Measurements from ENCODE around the gene CCDC137. TPM values are rescaled to one million over a fixed set of nuclear protein-coding genes. Genes with fewer than 3 reads are reported as not detected.
A peak's percentile ranks its signal among the peaks of the same experiment; 100 is the strongest.

CCDC137 gene
- total and polyA plus RNA-seq, 2 of the 13 experiments (the other 11 are each of a cell fraction or from before 2014, with no cell fraction given): 14.6 to 39.1 TPM

DNA sequence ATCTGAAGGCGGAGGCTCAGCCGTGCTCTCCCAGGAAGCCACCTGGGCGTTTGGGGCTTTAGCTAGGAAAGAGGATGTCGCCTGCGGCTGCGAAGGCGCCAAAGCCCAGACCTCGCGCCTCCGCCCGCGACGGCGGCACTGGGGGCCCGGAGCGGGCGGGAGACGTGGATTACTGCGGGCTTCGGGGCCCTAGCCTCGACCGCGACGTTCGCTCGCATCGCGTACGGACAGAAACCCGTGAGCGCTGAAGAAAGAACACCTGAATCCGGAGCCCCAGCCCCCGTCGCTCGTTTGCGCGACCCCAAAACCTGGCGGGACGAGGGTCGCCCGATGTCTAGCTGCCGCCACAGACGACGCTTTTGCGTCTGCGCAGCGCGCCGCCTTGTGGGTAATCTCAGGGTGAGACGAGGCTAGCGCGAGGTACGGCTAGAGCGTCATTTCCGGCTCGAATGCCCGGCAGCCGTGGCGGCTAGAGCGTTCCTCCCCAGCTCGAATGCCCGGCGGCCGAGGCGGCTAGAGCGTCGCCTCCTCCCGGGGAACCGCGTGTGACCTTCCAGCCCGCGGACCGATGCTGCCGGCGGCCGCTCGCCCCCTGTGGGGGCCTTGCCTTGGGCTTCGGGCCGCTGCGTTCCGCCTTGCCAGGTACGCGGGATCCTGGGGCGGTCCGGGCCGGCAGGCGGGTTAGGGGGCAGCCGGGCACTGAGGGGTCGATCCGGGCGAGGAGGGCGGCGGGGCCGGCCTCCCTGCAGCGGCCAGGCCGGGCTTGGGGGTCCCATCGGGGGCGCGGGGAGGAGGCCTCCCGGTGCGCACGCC, 36.6 kb downstream of the CCDC137 start, which contains the start of gene MRPL12 (continued):
- TF ChIP-seq, protein P1, sequence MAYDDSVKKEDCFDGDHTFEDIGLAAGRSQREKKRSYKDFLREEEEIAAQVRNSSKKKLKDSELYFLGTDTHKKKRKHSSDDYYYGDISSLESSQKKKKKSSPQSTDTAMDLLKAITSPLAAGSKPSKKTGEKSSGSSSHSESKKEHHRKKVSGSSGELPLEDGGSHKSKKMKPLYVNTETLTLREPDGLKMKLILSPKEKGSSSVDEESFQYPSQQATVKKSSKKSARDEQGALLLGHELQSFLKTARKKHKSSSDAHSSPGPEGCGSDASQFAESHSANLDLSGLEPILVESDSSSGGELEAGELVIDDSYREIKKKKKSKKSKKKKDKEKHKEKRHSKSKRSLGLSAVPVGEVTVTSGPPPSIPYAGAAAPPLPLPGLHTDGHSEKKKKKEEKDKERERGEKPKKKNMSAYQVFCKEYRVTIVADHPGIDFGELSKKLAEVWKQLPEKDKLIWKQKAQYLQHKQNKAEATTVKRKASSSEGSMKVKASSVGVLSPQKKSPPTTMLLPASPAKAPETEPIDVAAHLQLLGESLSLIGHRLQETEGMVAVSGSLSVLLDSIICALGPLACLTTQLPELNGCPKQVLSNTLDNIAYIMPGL (CRISPR knock-in tag; IDR thresholded peaks at IDR 0.05; ENCODE audit: borderline replicate concordance in 1 of 2, low read depth in 1 of 2): peak; percentile 85 to 95; a peak in 3 of 4 replicates
- TF ChIP-seq ZNF121 (CRISPR knock-in tag; IDR thresholded peaks at IDR 0.05) (no peak), MAFF (IDR thresholded peaks at IDR 0.05; ENCODE audit: low read depth, low read length) (no peak), MAFK (conservative IDR thresholded peaks at IDR 0.05 in 1 of 2, IDR thresholded peaks at IDR 0.05 in 1 of 2; ENCODE audit: low read length in 2 of 2) (no peak), SNRNP70 (IDR thresholded peaks at IDR 0.05; ENCODE audit: low read depth, low read length) (no peak), BORCS8-MEF2B (CRISPR knock-in tag; IDR thresholded peaks at IDR 0.05) (peak; percentile 94), ELF4 (CRISPR knock-in tag; IDR thresholded peaks at IDR 0.05; ENCODE audit: borderline replicate concordance) (no peak), ZBTB38 (CRISPR knock-in tag; IDR thresholded peaks at IDR 0.05) (peak; percentile 96), MAF1 (CRISPR knock-in tag; IDR thresholded peaks at IDR 0.05; ENCODE audit: borderline replicate concordance) (no peak), JARID2 (CRISPR knock-in tag; IDR thresholded peaks at IDR 0.05; ENCODE audit: insufficient replicate concordance) (peak; percentile 87), HMG20A (CRISPR knock-in tag; IDR thresholded peaks at IDR 0.05; ENCODE audit: borderline replicate concordance) (peak; percentile 43; the same call in 1 of the 2 replicates), NKX3-1 (CRISPR knock-in tag; IDR thresholded peaks at IDR 0.05) (peak; percentile 95), ZNF616 (CRISPR knock-in tag; IDR thresholded peaks at IDR 0.05; ENCODE audit: low read depth) (peak; percentile 76; the same call in 1 of the 2 replicates), ZNF354B (CRISPR knock-in tag; IDR thresholded peaks at IDR 0.05) (peak; percentile 52; the same call in 1 of the 2 replicates)
- TF ChIP-seq, protein P2, sequence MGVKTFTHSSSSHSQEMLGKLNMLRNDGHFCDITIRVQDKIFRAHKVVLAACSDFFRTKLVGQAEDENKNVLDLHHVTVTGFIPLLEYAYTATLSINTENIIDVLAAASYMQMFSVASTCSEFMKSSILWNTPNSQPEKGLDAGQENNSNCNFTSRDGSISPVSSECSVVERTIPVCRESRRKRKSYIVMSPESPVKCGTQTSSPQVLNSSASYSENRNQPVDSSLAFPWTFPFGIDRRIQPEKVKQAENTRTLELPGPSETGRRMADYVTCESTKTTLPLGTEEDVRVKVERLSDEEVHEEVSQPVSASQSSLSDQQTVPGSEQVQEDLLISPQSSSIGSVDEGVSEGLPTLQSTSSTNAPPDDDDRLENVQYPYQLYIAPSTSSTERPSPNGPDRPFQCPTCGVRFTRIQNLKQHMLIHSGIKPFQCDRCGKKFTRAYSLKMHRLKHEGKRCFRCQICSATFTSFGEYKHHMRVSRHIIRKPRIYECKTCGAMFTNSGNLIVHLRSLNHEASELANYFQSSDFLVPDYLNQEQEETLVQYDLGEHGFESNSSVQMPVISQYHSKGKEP (CRISPR knock-in tag; IDR thresholded peaks at IDR 0.05): peak; percentile 73; the same call in 1 of the 2 replicates
- TF ChIP-seq, protein P3, sequence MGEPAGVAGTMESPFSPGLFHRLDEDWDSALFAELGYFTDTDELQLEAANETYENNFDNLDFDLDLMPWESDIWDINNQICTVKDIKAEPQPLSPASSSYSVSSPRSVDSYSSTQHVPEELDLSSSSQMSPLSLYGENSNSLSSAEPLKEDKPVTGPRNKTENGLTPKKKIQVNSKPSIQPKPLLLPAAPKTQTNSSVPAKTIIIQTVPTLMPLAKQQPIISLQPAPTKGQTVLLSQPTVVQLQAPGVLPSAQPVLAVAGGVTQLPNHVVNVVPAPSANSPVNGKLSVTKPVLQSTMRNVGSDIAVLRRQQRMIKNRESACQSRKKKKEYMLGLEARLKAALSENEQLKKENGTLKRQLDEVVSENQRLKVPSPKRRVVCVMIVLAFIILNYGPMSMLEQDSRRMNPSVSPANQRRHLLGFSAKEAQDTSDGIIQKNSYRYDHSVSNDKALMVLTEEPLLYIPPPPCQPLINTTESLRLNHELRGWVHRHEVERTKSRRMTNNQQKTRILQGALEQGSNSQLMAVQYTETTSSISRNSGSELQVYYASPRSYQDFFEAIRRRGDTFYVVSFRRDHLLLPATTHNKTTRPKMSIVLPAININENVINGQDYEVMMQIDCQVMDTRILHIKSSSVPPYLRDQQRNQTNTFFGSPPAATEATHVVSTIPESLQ (CRISPR knock-in tag; conservative IDR thresholded peaks at IDR 0.05): no peak
